Measurements from ENCODE around the gene USP43.

USP43 gene

GRCh38 chr17:9666461-9667050, 21.2 kb downstream of the USP43 start:
- DNase-seq = peak; percentile 40

- DNase-seq = peak; percentile 19
These were observed 23.2 kb downstream of the USP43 start for GRCh38 chr17:9668517-9668916.

DNA sequence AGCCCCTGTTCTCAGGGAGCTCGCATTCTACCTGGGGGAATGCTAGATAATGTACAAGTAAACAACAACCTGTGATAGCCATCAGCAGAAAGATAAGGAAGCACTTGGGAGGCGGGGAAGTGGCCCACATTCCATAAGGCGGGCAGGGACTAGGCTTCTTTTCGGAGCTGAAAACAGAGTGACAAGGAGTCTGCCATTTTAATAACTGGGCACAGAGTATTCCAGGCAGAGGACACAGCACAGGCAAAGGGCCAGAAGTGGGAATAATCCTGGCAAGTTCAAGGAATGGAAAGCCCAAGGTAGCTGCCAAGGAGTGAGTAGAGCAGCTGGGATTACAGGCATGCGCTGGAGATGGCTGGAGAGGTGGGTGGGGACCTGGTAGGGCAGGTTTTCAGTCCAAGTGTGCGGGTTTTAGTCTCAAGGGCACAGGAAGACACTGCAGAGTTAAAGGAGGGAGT, 24.3 kb downstream of the USP43 start:
- no peak for DNase-seq

DNA sequence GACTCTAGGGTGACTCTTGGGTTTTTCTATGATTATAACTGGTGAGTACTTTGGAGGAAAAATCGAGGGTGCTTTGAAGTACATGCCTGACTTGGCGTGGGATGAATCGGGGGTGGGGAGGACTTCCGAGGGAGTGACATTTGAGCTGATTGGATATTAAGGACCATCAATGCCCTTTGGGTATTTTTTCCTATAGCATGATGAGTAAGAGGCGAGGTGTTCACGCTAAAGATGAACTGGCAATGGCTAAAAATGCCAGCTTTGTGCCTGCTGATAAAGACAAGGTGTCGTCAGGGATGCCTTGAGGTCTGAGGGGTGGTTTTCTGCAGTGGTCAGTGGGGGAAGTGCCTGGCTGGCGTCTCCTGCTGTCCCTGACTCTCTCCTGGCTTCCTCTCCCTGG, 25.3 kb downstream of the USP43 start:
- DNase-seq = no peak

DNA sequence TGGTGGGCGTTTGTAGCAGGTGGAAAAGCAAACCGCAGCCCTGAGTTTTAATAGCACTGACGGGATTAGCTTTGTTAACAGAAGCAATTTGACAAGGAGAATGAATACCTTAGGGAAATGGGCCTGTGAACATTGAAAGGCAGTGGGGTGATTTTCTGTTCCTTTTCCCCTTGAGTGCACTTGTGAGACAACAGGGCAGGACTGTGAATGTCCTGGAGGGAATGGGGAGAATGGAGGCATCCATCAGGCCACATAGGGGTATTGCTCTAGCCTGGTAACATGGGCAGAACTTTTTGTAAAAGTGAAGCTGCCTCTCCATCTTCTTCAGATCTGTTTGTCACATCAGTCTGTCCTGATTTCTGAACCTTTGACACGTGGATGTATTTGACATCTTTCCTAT, 26.2 kb downstream of the USP43 start:
- no peak for DNase-seq

DNA sequence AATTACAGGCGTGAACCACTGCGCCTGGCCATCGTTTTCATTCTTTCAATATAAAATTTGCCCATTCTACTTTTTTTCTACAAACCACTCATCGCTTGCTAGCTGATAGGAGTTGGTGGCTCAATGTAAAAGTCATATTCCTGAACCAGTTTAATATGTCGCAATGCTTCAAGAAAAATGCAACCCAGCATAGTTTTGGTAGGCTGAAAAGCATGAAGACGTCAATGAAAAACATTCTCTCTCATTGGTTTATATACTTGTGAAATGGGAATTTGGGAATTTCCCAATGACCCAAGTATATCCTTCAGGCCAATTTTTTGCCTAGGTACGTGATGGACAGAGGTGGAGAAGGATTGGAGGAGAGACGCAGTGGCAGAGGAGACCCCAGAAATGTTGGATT, 26.9 kb downstream of the USP43 start:
- no peak for DNase-seq

GRCh38 chr17:9672691-9673090, 27.4 kb downstream of the USP43 start:
- no peak for DNase-seq

GRCh38 chr17:9676084-9676483, 30.8 kb downstream of the USP43 start:
- DNase-seq = no peak

GRCh38 chr17:9676820-9677310, 31.5 kb downstream of the USP43 start:
- peak; percentile 71 for DNase-seq

- no peak for DNase-seq
These were observed 32.1 kb downstream of the USP43 start for GRCh38 chr17:9677411-9677810.

- no peak for DNase-seq
These were observed 32.6 kb downstream of the USP43 start for GRCh38 chr17:9677896-9678295.

GRCh38 chr17:9684955-9685621, 39.8 kb downstream of the USP43 start:
- no peak for DNase-seq

- no peak for DNase-seq
These were observed 48.4 kb downstream of the USP43 start for GRCh38 chr17:9693755-9694154.

DNA sequence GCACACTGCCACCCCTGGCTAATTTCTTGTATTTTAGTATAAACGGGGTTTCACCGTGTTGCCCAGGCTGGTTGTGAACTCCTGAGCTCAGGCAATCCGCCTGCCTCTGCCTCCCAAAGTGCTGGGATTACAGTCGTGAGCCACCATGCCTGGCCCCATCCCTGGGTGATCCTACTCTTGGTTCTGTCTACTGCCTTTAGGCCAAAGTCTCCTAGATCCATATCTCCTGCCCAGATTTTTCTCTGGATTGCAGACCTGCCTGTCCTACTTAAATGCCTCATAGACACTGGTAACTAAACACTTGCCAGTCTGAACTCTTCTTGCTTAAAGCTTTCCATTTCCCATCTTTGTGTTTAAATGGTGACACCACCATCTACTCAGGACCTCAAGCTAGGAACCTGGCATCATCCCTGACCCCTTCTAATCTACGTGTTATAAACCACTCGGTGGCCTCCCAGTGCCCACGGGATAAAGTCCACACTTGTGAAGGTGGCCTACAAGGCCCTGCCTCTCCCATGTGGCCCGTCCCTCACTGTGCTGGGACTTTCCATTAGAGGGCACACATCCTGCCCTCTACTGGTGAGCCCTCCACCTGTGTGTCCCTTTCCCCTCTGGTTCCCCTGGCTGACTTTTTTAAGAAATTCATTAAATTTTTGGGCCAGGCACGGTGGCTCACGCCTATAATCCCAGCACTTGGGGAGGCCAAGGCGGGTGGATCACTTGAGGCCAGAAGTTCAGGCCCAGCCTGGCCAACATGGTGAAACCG, 51.1 kb downstream of the USP43 start:
- no peak for DNase-seq

DNA sequence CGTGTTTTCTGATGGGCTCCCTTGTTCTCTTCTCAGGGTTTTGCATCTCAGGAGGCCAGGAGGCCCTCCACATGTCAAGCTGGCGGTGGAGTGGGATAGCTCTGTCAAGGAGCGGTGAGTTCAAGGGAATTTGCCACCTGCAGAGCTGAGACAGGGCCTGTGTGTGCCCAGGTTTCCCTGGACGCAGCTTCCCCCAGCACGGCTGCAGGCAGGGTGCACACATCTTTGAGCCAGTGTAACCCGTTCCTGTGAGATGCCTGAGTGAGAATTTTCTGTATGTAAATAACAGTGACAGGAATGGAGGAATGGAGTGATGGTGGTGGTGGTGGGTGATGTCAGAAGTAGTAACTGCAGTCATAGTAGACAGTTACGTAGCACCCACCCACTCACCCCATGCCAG, 54.8 kb downstream of the USP43 start:
- DNase-seq = no peak

GRCh38 chr17:9700754-9701476, 55.6 kb downstream of the USP43 start:
- DNase-seq = no peak

DNA sequence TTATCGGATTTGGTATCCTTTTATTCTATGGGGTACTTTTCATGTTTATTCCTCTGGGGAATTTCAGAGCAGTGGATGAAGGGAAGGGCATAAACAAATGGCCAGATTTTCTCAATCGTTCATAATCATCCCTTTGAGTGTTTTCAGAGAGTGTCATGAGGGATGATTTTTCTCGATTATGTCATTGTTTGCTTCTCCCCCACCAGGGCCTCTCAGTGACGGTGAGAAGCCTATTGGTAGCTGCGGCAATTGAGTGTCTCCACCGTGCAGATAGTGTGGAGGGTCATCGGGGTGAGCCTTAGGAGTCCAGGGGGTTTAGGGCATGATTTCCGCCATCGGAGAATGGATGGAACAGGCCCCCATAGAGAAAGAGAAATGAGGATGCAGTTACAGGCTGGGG, 57.2 kb downstream of the USP43 start:
- no peak for DNase-seq

DNA sequence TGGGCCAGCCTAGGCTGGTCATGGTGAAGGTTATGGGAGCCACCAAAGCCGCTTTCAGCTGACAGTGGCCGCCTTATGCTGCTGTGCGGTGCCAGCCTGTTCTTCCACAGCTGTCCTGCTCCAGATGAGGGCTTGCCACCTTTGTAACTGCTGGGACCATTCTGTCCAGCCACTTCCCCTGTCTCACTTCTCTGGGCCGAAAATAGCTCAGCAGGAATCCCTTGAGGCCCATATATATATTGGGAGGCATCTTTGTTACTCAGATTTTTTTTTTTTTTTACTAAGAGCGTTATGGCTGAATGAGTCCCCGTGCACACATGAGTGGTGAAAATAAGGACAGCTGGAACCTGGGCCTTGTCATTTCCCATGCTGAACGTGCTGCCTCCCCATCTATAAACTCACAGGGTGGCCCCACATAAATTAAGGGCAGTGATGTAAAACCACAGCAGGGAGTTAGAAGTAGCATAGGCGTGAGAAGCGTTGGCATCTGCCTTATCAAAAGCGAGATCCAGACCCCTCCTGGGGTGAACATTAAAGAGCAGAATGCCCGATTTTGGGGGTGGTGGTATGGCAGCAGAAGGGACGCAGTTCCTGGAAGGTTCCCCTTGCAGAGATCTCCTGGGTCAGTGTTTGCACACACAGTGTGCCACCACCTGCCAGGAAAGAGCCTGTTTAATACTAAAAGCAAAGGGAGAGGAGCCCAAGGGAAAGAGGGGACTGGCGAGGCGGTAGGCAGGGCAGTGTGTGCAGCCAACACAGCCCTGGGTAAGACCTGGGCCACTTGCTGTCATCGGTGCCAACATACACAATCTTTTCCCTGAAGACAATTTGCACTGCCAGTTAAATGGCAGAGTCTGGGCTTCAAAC, 57.8 kb downstream of the USP43 start:
- no peak for DNase-seq

DNA sequence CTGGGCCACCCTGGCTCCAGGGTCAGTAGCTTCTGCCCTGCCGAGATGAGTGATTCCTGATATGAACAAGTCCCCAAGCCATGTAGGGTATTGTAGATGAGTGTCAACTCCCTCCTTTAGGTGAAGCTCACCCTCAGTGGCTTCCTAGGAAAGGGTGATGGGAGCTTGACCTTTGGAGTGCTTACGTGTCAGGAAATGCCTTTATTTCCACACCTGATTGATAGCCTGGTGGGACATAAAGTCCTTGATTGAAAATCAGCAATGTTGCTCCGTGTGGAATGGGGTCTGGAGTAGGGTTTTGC, 58.4 kb downstream of the USP43 start:
- no peak for DNase-seq

GRCh38 chr17:9705745-9706144, 60.4 kb downstream of the USP43 start:
- no peak for DNase-seq

GRCh38 chr17:9707948-9708347, 62.6 kb downstream of the USP43 start:
- no peak for DNase-seq

DNA sequence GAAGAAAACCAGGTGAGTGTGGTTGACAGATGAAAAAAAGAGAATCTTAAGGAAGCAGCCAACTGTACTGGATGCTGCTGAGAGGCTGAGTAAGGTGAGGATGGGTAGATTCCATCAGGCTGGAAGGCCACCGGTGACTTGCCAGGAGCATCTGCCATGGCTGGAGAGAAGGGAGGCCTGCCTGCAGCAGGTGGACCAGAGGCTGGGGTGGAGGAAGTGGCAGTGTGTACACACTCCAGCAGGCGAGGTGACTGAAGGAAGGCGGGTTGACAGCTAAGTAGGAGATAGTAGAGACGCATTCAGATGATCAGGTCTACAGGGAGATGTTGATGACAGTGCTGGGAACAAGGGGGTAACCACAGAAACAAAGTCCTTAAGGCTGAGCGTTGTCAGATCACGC, 69.5 kb downstream of the USP43 start:
- no peak for DNase-seq

Data from activated CD4-positive, alpha-beta T cell treated with anti-CD3 and anti-CD28 coated beads, Interleukin-2, Interleukin-6, amounts not matched to agents 100 ng/mL and 50 ng/mL, durations not matched to agents 16 hours and 8 hours (primary cell).